HUES6 (cell line): ENCODE measurements around the gene RXFP3.

ENCODE experiments used
- H3K27ac ChIP-seq: 2 replicates; pipeline ENCODE4 v1.7.0; 2013; ENCODE audit warnings: low read depth, mild to moderate bottlenecking, low read length, inconsistent platforms
- H3K27me3 ChIP-seq: 2 replicates; pipeline ENCODE4 v1.6.1; 2013; ENCODE audit warnings: low read length; ENCODE audit not compliant: control insufficient read depth, insufficient read depth
- H3K36me3 ChIP-seq: 2 replicates; pipeline ENCODE4 v1.6.1; 2013; ENCODE audit warnings: low read length; ENCODE audit not compliant: control insufficient read depth, insufficient read depth
- H3K4me1 ChIP-seq: 2 replicates; pipeline ENCODE4 v1.6.1; 2013; ENCODE audit warnings: low read length; ENCODE audit not compliant: control insufficient read depth, insufficient read depth
- H3K4me3 ChIP-seq: 2 replicates; pipeline ENCODE4 v1.5.1; 2013; ENCODE audit warnings: low read depth, low read length
- H3K9ac ChIP-seq: one replicate; pipeline ENCODE4 v1.6.1; 2013; ENCODE audit warnings: mild to moderate bottlenecking, low read length
- H3K9me3 ChIP-seq: 2 replicates; pipeline ENCODE4 v1.6.1; 2013; ENCODE audit warnings: low read depth, low read length; ENCODE audit not compliant: control insufficient read depth, insufficient read depth

RXFP3 gene

GRCh38 chr5:33936381-33937016 lies at the start of gene RXFP3:
Gene RXFP3 (plus strand): TSS chr5:33936386. CDS start chr5:33936741, 355 bp downstream.
- Histone ChIP-seq H3K9ac (no peak within 1 kb of the TSS), H3K4me3 (peak within 1 kb of the TSS; percentile 61), H3K36me3 (no peaks in the 10 kb centered on the region), H3K27me3 (peaks cover 43% of the 10 kb centered on the region), H3K9me3 (no peaks in the 10 kb centered on the region), H3K27ac (no peak within 1 kb of the TSS), H3K4me1 (peaks cover 3% of the 10 kb centered on the region)

DNA sequence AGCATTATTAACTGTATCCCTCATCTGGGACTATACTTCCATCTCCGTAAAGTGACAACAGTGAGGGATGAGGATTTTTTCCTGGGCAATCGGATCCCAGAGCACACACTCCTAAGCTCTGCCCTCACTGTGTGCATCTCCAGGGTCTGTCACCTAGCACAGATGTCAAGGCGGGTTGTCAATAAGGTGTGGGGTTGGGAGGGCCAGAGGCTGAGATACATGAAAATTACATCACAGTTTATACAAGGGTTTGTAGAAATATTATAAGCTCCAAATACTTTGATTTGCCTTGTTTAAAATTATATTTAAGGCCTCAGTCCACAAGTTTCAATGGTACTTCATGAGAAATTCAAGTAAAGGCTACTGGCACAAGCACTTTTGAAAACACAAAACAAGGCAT lies 48.9 kb upstream of the RXFP3 start:
- H3K27me3 ChIP-seq, result no peaks in the 10 kb centered on the region
- no peak overlapping the region for H3K9ac ChIP-seq
- H3K4me1 ChIP-seq, result peaks cover 22% of the 10 kb centered on the region
- no peak overlapping the region for H3K4me3 ChIP-seq
- no peak overlapping the region for H3K27ac ChIP-seq
- no peaks in the 10 kb centered on the region for H3K9me3 ChIP-seq
- no peaks in the 10 kb centered on the region for H3K36me3 ChIP-seq

- no peak overlapping the region for H3K9ac ChIP-seq
- peaks cover 34% of the 10 kb centered on the region for H3K4me1 ChIP-seq
- no peaks in the 10 kb centered on the region for H3K36me3 ChIP-seq
- H3K27ac ChIP-seq, result no peak overlapping the region
- no peaks in the 10 kb centered on the region for H3K9me3 ChIP-seq
- H3K27me3 ChIP-seq, result peaks cover 4% of the 10 kb centered on the region; the same call in 1 of the 2 replicates
- no peak overlapping the region for H3K4me3 ChIP-seq
Observed at GRCh38 chr5:33888587-33888986, 47.6 kb upstream of the RXFP3 start.

DNA sequence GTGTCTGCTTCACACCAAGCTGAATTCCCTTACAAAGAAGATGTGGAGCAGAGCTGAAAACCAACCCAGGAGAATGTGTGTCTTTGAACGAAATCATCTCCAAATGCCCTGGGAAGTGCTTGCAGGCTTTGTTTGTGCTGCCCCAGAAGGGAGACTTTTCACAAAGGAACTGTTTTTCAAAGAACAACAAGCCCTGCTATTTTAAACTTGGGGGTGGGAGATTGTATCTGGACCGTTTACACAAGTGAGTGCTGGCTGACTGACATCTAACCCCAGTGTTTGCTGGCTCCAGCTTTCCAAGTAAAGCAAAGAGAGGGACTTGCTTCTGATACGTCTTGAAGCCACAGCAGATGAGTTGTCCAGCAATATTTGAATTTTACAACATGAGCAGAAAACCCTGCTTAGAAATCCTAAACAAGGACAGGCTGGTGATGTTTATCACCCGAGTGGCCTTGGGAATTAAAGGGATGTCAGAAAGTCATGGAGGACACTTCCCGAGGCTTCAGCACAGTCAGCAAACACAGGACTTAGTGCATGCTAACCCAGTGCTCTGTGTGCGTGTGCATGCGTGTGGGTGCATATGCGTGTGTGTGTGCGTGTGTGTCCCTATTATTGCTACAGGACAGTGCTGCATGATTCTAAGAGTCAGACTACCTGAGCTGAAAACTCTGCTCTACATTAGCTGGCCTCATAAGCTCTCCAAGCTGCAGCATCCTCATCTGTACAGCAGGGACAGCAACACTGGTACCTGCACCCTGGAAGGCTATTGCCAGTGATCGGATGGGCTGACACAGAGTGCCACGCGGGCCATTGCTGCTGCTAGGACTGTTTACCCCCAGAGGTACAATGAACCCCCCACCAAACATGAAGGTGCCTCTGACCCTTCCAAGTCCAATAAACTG lies 45.8 kb upstream of the RXFP3 start:
- H3K9ac ChIP-seq, result peak overlapping the region; percentile 78
- no peaks in the 10 kb centered on the region for H3K9me3 ChIP-seq
- no peak overlapping the region for H3K27ac ChIP-seq
- H3K4me3 ChIP-seq, result peak overlapping the region; percentile 72
- peaks cover 5% of the 10 kb centered on the region; the same call in 1 of the 2 replicates for H3K27me3 ChIP-seq
- H3K4me1 ChIP-seq, result peaks cover 34% of the 10 kb centered on the region
- H3K36me3 ChIP-seq, result no peaks in the 10 kb centered on the region

- H3K9me3 ChIP-seq, result no peaks in the 10 kb centered on the region
- no peaks in the 10 kb centered on the region for H3K36me3 ChIP-seq
- H3K4me3 ChIP-seq, result peak overlapping the region; percentile 72
- peak overlapping the region; percentile 7; the same call in 1 of the 2 replicates for H3K27ac ChIP-seq
- peaks cover 30% of the 10 kb centered on the region for H3K4me1 ChIP-seq
- H3K27me3 ChIP-seq, result peaks cover 5% of the 10 kb centered on the region; the same call in 1 of the 2 replicates
- peak overlapping the region; percentile 78 for H3K9ac ChIP-seq
Observed at GRCh38 chr5:33891446-33891787, 44.8 kb upstream of the RXFP3 start.

GRCh38 chr5:33891788-33892619 lies 44.2 kb upstream of the RXFP3 start, which contains the start of gene ADAMTS12:
Gene ADAMTS12 (minus strand): TSS chr5:33891990. CDS start chr5:33891856, 134 bp downstream.
- peaks cover 5% of the 10 kb centered on the region; the same call in 1 of the 2 replicates for H3K27me3 ChIP-seq
- H3K4me3 ChIP-seq, result peak within 1 kb of the TSS; percentile 72
- peaks cover 26% of the 10 kb centered on the region for H3K4me1 ChIP-seq
- H3K9ac ChIP-seq, result peak within 1 kb of the TSS; percentile 78
- no peaks in the 10 kb centered on the region for H3K36me3 ChIP-seq
- H3K9me3 ChIP-seq, result no peaks in the 10 kb centered on the region
- H3K27ac ChIP-seq, result peak within 1 kb of the TSS; percentile 20; the same call in 1 of the 2 replicates

DNA sequence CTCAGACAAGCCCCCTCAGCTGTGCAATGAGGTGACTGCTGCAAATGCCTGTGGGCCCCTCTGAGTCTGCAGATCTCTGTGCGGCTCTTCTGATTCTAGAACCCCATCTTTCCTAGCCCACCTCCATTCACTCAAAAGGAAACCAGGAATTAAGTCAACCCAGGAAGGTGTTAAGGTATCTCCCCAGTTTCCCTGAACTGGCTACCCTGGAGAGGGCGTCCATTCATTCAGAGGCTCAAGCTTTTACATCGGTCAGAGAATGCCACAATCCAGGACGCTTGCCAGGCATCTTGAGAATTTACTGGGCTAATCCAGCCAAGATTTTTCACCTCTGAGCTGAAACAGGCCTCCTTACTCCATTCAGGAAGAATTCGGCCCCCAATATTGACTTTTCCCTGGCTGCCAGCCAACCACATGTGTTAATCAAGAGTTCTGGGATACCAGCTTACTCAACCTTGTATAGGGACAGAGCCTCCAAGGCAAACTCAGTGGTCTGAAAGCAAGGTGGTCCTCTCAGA lies 43.5 kb upstream of the RXFP3 start:
- Histone ChIP-seq H3K4me3 (peak overlapping the region; percentile 72), H3K4me1 (peaks cover 26% of the 10 kb centered on the region), H3K9me3 (no peaks in the 10 kb centered on the region), H3K27me3 (peaks cover 5% of the 10 kb centered on the region; the same call in 1 of the 2 replicates), H3K9ac (peak overlapping the region; percentile 48), H3K36me3 (no peaks in the 10 kb centered on the region), H3K27ac (no peak overlapping the region; the same call in 1 of the 2 replicates)

DNA sequence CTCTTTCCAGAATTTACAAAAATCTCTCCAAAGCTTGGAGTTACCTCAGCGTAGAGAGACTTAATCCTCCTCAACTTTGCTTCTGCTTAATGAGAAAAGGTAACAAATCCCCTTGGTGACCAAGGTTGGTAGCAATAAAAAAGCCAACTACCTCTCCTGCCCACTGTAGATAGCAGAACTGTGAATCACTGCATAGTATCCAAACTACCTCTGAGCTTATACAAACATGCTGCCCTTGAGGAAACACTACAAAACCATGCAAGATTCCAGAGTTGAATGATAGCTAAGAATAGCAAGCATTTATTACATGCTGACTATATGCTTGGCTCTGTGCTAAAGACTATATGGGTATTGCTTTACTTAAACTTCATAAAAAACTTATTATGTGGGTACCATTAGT lies 41.6 kb upstream of the RXFP3 start:
- H3K36me3 ChIP-seq, result no peaks in the 10 kb centered on the region
- no peak overlapping the region for H3K4me3 ChIP-seq
- H3K27ac ChIP-seq, result no peak overlapping the region
- peaks cover 26% of the 10 kb centered on the region for H3K4me1 ChIP-seq
- H3K9ac ChIP-seq, result no peak overlapping the region
- H3K27me3 ChIP-seq, result peaks cover 5% of the 10 kb centered on the region; the same call in 1 of the 2 replicates
- no peaks in the 10 kb centered on the region for H3K9me3 ChIP-seq

DNA sequence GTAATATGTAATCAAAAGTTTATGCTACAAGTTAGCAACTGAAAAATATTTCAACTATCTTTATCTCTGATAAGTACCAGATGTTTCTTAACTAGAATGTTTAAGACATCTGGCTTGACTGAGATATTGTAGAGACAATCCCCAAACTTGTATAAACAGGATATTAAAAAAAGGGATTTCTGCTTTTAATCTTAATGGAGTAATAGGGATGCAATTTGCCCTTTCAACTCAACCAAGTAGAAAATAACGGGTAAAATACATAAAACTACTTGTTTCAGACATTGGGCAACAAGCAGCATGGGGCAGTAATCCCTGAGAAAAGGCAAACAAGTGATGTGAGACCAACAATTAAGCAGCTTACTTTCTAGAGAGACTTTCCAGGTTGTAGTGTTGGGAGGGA lies 35.0 kb upstream of the RXFP3 start:
- H3K4me3 ChIP-seq, result no peak overlapping the region
- H3K36me3 ChIP-seq, result no peaks in the 10 kb centered on the region
- H3K4me1 ChIP-seq, result no peaks in the 10 kb centered on the region
- no peak overlapping the region for H3K27ac ChIP-seq
- no peaks in the 10 kb centered on the region for H3K27me3 ChIP-seq
- H3K9me3 ChIP-seq, result peaks cover 11% of the 10 kb centered on the region; the same call in 1 of the 2 replicates
- H3K9ac ChIP-seq, result no peak overlapping the region

DNA sequence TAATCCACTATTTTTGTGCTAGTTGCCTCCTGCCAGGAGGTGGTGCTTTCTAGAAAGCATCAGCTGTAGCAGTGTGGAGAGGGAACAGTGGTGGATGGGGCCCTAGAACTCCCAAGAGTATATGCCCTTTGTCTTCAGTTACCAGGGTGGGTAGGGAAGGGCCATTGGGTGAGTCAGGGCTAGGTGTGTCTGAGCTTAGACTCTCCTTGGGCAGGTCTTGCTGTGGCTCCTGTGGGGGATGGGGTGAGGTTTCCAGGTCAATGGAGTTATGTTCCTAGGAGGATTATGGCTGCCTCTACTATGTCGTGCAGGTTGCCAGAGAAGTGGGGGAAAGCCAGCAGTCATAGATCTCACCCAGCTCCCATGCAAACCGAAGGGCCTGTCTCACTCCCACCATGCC lies 33.1 kb upstream of the RXFP3 start:
- Histone ChIP-seq H3K27ac (no peak overlapping the region), H3K9ac (no peak overlapping the region), H3K9me3 (peaks cover 28% of the 10 kb centered on the region), H3K36me3 (no peaks in the 10 kb centered on the region), H3K4me1 (no peaks in the 10 kb centered on the region), H3K4me3 (no peak overlapping the region), H3K27me3 (no peaks in the 10 kb centered on the region)
